Measurements from ENCODE around the gene OLFM1.

Gene OLFM1

GRCh38 chr9:135095470-135096407 is 8.3 kb downstream of the OLFM1 start:
- TF ChIP-seq TCF12 (IDR thresholded peaks at IDR 0.05; ENCODE audit: low read depth) (no peak), EGR1 (IDR thresholded peaks at IDR 0.05) (no peak), CREB1 (IDR thresholded peaks at IDR 0.05; ENCODE audit: low read depth) (no peak), USF1 (IDR thresholded peaks at IDR 0.05) (no peak), CEBPB (IDR thresholded peaks at IDR 0.05) (no peak), TAF1 (IDR thresholded peaks at IDR 0.05; ENCODE audit: low read depth) (no peak), RAD21 (IDR thresholded peaks at IDR 0.05; ENCODE audit: low read depth) (no peak), NFIC (IDR thresholded peaks at IDR 0.05) (no peak), YY1 (IDR thresholded peaks at IDR 0.05; ENCODE audit: low read depth) (no peak), ZBTB7A (IDR thresholded peaks at IDR 0.05; ENCODE audit: low read depth) (no peak), TEAD4 (IDR thresholded peaks at IDR 0.05) (no peak), FOXM1 (IDR thresholded peaks at IDR 0.05; ENCODE audit: borderline replicate concordance, low read depth) (no peak), EP300 (IDR thresholded peaks at IDR 0.05; ENCODE audit: borderline replicate concordance) (no peak)
- TF ChIP-seq, protein P1, sequence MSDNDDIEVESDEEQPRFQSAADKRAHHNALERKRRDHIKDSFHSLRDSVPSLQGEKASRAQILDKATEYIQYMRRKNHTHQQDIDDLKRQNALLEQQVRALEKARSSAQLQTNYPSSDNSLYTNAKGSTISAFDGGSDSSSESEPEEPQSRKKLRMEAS (IDR thresholded peaks at IDR 0.05), result no peak
- TF ChIP-seq, protein P2, sequence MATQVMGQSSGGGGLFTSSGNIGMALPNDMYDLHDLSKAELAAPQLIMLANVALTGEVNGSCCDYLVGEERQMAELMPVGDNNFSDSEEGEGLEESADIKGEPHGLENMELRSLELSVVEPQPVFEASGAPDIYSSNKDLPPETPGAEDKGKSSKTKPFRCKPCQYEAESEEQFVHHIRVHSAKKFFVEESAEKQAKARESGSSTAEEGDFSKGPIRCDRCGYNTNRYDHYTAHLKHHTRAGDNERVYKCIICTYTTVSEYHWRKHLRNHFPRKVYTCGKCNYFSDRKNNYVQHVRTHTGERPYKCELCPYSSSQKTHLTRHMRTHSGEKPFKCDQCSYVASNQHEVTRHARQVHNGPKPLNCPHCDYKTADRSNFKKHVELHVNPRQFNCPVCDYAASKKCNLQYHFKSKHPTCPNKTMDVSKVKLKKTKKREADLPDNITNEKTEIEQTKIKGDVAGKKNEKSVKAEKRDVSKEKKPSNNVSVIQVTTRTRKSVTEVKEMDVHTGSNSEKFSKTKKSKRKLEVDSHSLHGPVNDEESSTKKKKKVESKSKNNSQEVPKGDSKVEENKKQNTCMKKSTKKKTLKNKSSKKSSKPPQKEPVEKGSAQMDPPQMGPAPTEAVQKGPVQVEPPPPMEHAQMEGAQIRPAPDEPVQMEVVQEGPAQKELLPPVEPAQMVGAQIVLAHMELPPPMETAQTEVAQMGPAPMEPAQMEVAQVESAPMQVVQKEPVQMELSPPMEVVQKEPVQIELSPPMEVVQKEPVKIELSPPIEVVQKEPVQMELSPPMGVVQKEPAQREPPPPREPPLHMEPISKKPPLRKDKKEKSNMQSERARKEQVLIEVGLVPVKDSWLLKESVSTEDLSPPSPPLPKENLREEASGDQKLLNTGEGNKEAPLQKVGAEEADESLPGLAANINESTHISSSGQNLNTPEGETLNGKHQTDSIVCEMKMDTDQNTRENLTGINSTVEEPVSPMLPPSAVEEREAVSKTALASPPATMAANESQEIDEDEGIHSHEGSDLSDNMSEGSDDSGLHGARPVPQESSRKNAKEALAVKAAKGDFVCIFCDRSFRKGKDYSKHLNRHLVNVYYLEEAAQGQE (IDR thresholded peaks at IDR 0.05; ENCODE audit: low read depth), result no peak

GRCh38 chr9:135096408-135096895 is 9.0 kb downstream of the OLFM1 start:
- TF ChIP-seq RAD21 (IDR thresholded peaks at IDR 0.05; ENCODE audit: low read depth), result no peak
- TF ChIP-seq, protein P1 (IDR thresholded peaks at IDR 0.05), result no peak
- no peak for TF ChIP-seq YY1 (IDR thresholded peaks at IDR 0.05; ENCODE audit: low read depth)
- no peak for TF ChIP-seq TEAD4 (IDR thresholded peaks at IDR 0.05)
- no peak for TF ChIP-seq TAF1 (IDR thresholded peaks at IDR 0.05; ENCODE audit: low read depth)
- no peak for TF ChIP-seq ZBTB7A (IDR thresholded peaks at IDR 0.05; ENCODE audit: low read depth)
- no peak for TF ChIP-seq FOXM1 (IDR thresholded peaks at IDR 0.05; ENCODE audit: borderline replicate concordance, low read depth)
- TF ChIP-seq, protein P2 (IDR thresholded peaks at IDR 0.05; ENCODE audit: low read depth), result no peak
- TF ChIP-seq USF1 (IDR thresholded peaks at IDR 0.05), result no peak
- TF ChIP-seq CEBPB (IDR thresholded peaks at IDR 0.05), result no peak
- no peak for TF ChIP-seq CREB1 (IDR thresholded peaks at IDR 0.05; ENCODE audit: low read depth)
- TF ChIP-seq NFIC (IDR thresholded peaks at IDR 0.05), result no peak

DNA sequence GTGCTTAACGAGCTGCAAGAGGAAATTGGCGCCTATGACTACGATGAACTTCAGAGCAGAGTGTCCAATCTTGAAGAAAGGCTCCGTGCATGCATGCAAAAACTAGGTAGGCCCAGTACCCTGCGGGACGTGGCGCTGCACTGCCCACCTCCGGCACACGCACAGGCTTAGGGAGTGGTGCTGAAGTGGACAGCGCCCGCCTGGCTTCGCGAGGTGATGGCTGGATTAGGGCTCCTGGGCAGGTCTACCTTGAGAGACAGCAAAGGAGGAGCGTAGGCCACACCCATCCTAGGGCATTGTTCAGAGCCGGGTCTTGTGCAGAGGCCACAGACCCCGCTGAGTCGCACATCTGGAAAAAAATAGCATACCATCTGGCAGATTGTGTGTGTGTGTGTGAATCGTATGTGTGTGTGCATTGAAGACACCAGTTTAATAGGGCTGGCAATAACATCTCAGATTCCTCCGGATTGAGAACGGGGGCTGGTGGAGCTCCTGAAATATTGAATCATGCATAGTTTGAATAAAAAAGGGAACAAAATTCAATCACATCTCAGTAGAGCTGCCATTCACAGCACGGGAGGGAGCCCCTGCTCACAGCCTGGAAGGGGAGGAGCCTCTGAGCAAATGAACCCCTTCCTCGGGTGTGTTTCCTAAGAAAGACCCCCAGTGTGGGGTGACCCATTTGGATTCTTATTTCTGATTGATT is 11.1 kb downstream of the OLFM1 start:
- TF ChIP-seq, protein P2 (IDR thresholded peaks at IDR 0.05; ENCODE audit: low read depth), result peak; percentile 93
- TF ChIP-seq, protein P1 (IDR thresholded peaks at IDR 0.05), result peak; percentile 54
- TF ChIP-seq RAD21 (IDR thresholded peaks at IDR 0.05; ENCODE audit: low read depth) (peak; percentile 4; the same call in 1 of the 2 replicates), YY1 (IDR thresholded peaks at IDR 0.05; ENCODE audit: low read depth) (no peak)

All from Ishikawa (cell line).